Measurements from ENCODE around the gene UST. TPM values are rescaled to one million over a fixed set of nuclear protein-coding genes. Genes with fewer than 3 reads are reported as not detected.

Gene UST
- total RNA-seq, 4 donors from 2014 or later: 4.8 to 9.0 (median 7.8) TPM

DNA sequence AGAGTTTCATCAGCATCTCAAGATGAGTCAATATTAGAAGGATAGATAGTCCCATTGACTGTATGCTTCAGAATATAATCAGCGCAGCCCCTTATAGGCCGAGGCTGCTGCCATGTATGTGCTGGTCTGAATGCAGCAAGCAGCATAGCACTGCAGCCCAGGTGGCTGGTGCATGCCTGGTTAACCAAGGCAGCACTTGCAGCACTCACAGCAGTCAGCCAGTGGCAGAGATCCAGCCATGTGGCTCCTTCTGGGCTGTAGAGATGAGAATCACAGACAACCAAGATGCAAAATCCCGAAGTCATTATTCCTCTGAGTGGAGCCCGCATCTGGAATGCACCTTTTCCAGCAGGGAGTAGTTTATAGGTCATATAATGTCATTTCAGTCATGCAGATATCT lies 251.9 kb downstream of the UST start:
- H3K36me3 ChIP-seq: no peaks in the 10 kb centered on the region
- no peaks in the 10 kb centered on the region for H3K27me3 ChIP-seq
- in situ Hi-C loops (cut with MboI; ENCODE audit: low pct_ligation_motif_present in 1 of 4, low pct_unique_long_range_greater_than_20kb in 1 of 4, low sequenced_read_pairs in 3 of 4): no loop called here
- WGBS, 2 donors (ENCODE audit: low coverage in 1 of 2): 86 to 100% methylated on average over 2 of the region's 4 CpGs
- peaks cover 0 to 15% (median 6%) of the 10 kb centered on the region in 4 donors for H3K4me1 ChIP-seq
- no peak overlapping the region for H3K27ac ChIP-seq
- DNase-seq: no peak
- no peak overlapping the region for H3K4me3 ChIP-seq
- peaks cover 0 to 8% of the 10 kb centered on the region in 2 donors for H3K9me3 ChIP-seq
- TF ChIP-seq, protein P1, sequence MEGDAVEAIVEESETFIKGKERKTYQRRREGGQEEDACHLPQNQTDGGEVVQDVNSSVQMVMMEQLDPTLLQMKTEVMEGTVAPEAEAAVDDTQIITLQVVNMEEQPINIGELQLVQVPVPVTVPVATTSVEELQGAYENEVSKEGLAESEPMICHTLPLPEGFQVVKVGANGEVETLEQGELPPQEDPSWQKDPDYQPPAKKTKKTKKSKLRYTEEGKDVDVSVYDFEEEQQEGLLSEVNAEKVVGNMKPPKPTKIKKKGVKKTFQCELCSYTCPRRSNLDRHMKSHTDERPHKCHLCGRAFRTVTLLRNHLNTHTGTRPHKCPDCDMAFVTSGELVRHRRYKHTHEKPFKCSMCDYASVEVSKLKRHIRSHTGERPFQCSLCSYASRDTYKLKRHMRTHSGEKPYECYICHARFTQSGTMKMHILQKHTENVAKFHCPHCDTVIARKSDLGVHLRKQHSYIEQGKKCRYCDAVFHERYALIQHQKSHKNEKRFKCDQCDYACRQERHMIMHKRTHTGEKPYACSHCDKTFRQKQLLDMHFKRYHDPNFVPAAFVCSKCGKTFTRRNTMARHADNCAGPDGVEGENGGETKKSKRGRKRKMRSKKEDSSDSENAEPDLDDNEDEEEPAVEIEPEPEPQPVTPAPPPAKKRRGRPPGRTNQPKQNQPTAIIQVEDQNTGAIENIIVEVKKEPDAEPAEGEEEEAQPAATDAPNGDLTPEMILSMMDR (IDR thresholded peaks at IDR 0.05): no peak
- no peak for TF ChIP-seq EP300 (IDR thresholded peaks at IDR 0.05; ENCODE audit: low read depth)
- TF ChIP-seq POLR2A (IDR thresholded peaks at IDR 0.05): no peak
- no peak for TF ChIP-seq POLR2AphosphoS5 (IDR thresholded peaks at IDR 0.05)
- intact Hi-C loops (cut with DNase I; ENCODE audit: low total_unique reads): no loop called here

GRCh38 chr6:148999501-148999900 lies 252.7 kb downstream of the UST start:
- in situ Hi-C loops (cut with MboI; ENCODE audit: low pct_ligation_motif_present in 1 of 4, low pct_unique_long_range_greater_than_20kb in 1 of 4, low sequenced_read_pairs in 3 of 4) (no loop called here), intact Hi-C loops (cut with DNase I; ENCODE audit: low total_unique reads) (no loop called here)
- no peak for DNase-seq
- peaks cover 0 to 15% (median 6%) of the 10 kb centered on the region in 4 donors for H3K4me1 ChIP-seq
- WGBS, 2 donors (ENCODE audit: low coverage in 1 of 2): 44% methylated on average over 1 of the region's 1 CpG; no CpG with 5 or more reads in 1 of the 2 donors
- H3K27ac ChIP-seq: peak overlapping the region in 2 of 4 donors; percentile 35 to 39
- TF ChIP-seq POLR2AphosphoS5 (IDR thresholded peaks at IDR 0.05) (no peak), POLR2A (IDR thresholded peaks at IDR 0.05) (no peak), EP300 (IDR thresholded peaks at IDR 0.05; ENCODE audit: low read depth) (no peak)
- TF ChIP-seq, protein P1 (IDR thresholded peaks at IDR 0.05): no peak
- no peaks in the 10 kb centered on the region for H3K27me3 ChIP-seq
- H3K4me3 ChIP-seq: no peak overlapping the region
- peaks cover 0 to 8% of the 10 kb centered on the region in 2 donors for H3K9me3 ChIP-seq
- H3K36me3 ChIP-seq: no peaks in the 10 kb centered on the region

GRCh38 chr6:148999929-149000468 lies 253.2 kb downstream of the UST start:
- intact Hi-C loops (cut with DNase I; ENCODE audit: low total_unique reads) (no loop called here), in situ Hi-C loops (cut with MboI; ENCODE audit: low pct_ligation_motif_present in 1 of 4, low pct_unique_long_range_greater_than_20kb in 1 of 4, low sequenced_read_pairs in 3 of 4) (no loop called here)
- no peaks in the 10 kb centered on the region for H3K36me3 ChIP-seq

DNA sequence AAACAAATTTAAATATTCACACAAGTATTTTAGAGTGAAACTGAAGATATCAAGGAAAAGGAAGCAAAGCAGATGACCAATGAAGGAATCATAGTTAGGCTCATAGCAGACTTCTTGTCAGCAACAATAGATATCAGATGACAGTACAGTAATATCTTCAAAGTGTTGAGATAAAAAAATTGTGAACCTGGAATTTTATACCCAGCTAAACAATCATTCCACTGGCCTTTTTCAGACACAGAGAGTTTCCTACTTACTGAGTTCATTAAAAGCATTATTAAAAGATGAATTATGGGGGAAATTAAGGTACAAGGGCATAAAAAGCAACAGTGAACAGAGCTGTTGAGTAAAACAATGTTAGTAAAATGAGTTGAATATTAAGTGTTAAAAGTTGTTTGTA lies 254.6 kb downstream of the UST start:
- in situ Hi-C loops (cut with MboI; ENCODE audit: low pct_ligation_motif_present in 1 of 4, low pct_unique_long_range_greater_than_20kb in 1 of 4, low sequenced_read_pairs in 3 of 4): no loop called here
- DNase-seq: no peak
- intact Hi-C loops (cut with DNase I; ENCODE audit: low total_unique reads): no loop called here

More at GRCh38 chr6:148999929-149000468, 253.2 kb downstream of the UST start:
- H3K9me3 ChIP-seq: peaks cover 0 to 8% of the 10 kb centered on the region in 2 donors
- H3K4me3 ChIP-seq: no peak overlapping the region
- peaks cover 0 to 15% (median 6%) of the 10 kb centered on the region in 4 donors for H3K4me1 ChIP-seq
- no peaks in the 10 kb centered on the region for H3K27me3 ChIP-seq
- WGBS, 2 donors (ENCODE audit: low coverage in 1 of 2): 53 to 56% methylated on average over 3 of the region's 3 CpGs
- peak overlapping the region in 2 of 4 donors; percentile 35 to 39 for H3K27ac ChIP-seq
- no peak for TF ChIP-seq POLR2A (IDR thresholded peaks at IDR 0.05)
- no peak for TF ChIP-seq POLR2AphosphoS5 (IDR thresholded peaks at IDR 0.05)
- no peak for TF ChIP-seq EP300 (IDR thresholded peaks at IDR 0.05; ENCODE audit: low read depth)
- TF ChIP-seq, protein P1 (IDR thresholded peaks at IDR 0.05): no peak
- DNase-seq: peak; percentile 26

More for the DNA sequence above, 254.6 kb downstream of the UST start:
- Histone ChIP-seq H3K27ac (no peak overlapping the region), H3K4me1 (peaks cover 0 to 15% (median 6%) of the 10 kb centered on the region in 4 donors), H3K9me3 (peaks cover 0 to 8% of the 10 kb centered on the region in 2 donors), H3K27me3 (no peaks in the 10 kb centered on the region), H3K4me3 (no peak overlapping the region), H3K36me3 (no peaks in the 10 kb centered on the region)
- TF ChIP-seq POLR2A (IDR thresholded peaks at IDR 0.05): no peak
- TF ChIP-seq, protein P1 (IDR thresholded peaks at IDR 0.05): no peak
- TF ChIP-seq EP300 (IDR thresholded peaks at IDR 0.05; ENCODE audit: low read depth): no peak
- no peak for TF ChIP-seq POLR2AphosphoS5 (IDR thresholded peaks at IDR 0.05)
